HG03439 (cell line): ENCODE data around the gene TMEM158.

Source experiments
- ATAC-seq: cut with Tn5 transposase; IDR thresholded peaks from one replicate; pipeline ENCODE4 v1.9.1; 2021; ENCODE audit warnings: mild to moderate bottlenecking, moderate library complexity; ENCODE audit not compliant: unreplicated experiment

TMEM158 gene

DNA sequence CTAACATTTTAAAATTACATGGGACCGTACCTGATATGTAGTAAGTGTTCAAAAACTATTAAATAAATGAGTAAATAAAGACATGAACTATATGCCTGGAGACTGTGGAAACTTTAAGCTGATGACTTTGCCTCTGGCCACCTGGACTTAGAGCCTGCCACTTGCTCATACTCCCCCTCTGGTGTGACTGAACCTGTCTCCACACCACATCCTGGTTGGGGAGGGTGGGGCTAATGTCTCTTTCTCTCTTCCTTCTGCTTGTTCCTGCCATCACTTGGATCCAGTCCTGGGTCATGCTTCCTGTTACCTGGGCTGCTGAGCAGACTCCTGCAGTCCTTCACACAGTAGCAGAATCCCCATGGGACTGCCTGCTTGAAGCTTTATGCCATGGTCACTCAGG lies 8.2 kb upstream of the TMEM158 start:
- no peak for ATAC-seq

DNA sequence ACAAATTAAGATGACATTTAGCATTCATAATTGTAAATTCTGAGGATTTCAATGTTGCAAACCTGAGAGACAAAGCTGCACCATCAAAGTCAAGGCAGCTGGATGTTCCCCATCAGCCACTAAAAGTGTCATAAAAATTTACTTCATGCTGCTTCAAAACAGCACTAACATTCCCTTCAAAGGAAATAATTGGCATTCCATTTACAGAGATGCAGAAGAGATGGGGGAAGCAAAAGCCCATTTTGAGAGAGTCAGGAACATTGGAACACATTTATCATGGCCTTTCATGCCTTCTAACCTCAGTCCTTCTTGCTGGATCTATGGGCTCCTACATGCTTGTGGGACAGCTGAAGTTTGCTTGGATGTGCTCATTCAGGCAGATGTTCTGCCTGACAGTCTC lies 6.4 kb upstream of the TMEM158 start:
- ATAC-seq, result no peak

DNA sequence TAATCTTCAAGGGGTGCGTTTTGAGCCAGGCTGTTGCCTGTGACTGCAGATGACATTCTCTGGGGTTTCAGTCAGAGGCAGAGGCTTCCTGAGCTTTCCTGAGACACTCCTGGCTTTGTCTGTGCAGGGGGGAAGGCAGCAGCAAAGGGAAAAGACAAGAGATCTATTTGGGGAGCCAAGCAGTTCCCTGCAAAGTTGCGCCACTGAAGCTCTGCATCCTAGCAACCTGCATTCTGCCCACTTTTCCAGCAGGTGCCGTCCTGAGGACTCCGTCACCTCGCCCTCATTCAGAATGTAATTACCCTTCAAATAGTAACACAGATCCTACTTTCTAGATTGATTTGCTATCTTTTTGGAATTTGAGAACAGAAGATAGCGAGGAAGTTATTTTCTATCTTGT lies 1.9 kb upstream of the TMEM158 start:
- ATAC-seq, result no peak

DNA sequence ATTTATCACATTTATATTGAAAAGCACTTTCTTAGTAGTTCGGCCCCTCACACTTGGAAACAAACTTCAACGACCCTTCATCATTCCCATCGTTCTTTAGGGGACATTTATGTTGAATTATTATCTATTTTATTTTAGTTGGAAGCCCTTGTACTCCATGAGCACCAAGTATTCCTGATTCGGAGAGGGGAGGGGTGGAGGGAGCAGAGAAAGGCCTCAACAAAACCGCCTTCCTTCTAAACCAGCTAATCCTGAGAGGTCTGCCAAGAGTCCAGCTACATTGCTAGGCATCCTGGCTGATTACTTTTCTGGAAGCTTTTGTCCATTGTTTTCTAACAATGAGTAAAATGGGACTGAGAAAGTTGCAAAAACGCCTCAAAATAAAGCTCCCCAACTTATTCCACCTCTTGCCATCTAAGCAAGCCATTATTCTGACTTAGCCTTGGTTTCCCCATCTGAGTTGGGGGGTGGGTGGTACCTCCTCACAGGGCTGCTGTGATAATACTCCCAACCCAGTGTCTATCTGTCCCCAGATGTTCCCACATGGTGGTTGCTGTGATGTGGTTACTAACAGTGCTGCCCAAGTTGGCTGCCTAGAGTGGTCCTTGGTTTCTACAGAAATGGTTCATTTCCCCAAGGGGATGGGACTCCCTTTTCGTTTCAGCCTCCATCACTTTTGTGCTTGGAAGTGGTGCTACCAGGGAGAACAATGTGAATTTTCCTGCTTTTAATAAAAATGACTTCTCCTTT lies 1.2 kb upstream of the TMEM158 start:
- no peak for ATAC-seq

DNA sequence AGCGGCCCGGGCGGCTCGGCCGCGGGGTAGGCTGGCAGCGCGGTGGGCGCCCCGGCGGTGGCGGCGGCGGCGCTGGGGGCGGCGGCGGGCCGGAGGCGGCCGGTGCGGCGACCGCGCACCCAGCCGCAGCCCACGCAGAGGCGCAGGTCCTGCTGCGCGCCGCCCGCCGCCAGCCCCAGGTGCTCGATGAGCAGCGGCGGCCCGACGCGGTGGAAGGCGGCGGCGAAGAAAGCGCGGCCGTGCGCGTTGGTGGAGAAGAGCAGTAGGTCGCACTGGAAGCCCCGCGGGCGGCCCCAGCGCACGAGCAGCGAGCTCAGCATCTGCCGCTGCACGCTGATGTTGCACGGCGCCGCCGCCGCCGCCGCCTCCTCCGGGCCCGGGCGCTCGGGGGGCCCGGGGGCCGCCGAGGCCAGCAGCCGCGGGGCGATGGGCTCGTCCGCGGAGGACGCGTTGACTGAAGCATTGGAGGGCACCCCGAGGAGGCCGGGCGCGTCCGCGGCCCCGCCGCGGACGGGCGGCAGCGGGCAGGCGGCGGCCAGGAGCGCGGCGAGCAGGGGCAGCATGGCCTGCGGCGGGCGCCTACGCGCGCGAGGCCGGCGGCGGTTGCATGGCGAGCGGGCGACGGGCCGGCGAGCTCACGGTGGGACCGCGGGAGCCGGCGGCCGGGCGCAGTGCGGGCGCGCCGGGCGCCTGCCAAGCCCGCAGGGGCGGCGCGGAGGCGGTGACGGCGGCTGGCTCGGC lies 452 bp downstream of the TMEM158 start:
- ATAC-seq, result peak; percentile 51

DNA sequence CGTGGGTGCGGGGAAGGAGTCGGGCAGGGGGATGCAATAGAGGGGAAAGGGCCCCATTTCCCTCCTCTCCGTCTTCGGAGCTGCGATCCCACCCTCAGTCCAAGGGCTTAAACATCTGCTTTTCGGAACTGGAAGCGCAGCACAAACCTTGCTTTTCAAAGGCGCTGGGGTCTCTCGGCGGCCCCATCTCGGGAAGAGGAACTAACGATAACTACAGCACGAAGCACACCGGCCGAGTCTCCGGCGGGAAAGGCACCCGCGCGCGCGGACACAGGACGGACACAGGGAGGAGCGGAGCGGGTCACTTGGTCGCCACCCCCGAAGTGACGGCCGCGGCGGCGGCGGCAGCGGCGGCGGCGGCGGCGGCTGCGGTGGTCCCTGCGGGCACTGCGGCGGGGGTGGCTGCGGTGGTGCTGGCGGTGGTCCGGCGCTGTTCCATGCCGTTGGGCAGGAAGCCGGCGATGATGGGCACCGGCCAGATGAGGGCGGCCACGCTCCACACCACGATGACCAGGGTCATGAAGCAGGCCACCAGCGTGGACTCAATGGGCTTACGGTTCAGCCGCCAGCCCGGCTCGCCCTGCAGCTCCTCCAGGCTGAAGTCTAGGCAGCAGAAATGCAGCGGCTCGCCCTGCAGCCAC lies 1.1 kb downstream of the TMEM158 start:
- ATAC-seq, result peak; percentile 18

DNA sequence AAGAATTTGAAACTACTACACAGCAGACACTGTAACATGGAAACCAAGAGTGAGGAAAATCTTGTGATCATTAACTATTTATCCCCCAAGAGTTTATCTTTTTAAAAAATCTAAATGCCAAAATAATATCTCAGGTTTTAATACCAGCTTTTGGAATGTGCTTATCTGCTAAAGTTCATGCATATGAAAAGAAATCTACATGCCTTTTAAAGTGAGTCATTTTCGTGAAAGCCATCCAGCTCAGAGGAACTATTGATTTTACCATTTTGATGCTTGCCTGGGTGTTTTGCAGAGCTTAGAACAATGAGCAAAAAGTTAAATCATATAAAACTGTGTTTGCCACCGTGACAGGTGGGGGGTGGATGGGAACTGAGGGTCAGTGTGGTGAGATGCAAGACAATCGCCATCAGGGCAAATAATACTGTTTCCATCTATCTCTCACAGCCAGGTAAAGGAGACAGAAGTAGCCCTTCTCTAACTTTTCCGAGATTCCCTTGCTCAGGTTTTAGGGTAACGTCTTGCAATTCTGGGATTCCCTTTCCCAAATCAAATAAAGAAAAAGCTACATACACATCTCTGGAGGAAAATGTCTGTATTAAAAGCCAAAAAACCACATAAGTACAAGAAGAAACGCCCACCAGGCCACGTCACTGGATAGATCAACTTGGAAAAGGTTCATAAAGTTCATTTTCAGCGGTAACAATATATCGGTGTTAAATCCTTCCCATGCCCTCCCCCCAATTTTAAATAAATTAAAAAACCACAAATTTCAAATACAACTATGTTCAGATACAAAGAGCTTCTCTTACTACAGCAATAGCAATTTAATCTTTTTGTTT lies 2.0 kb downstream of the TMEM158 start:
- ATAC-seq, result no peak

DNA sequence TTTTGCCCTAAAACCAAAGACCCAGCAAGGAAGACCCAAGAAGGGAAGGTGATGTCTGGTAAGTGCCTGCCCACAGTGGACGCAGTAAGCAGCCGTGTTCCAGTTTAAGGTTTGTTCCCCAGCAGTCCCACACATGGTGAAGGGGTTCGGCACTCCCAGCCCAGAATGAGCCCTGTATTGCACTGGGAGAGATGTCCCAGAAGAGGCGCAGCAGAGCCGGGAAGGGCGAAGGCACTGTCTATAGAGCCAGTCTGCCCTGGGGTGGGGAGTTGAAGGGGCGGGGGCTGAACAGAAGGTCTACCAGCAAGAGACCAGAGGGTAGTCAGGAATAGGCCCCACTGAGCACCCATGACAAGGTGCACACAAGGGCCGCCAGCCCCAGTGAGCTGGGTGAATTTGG lies 6.4 kb downstream of the TMEM158 start:
- no peak for ATAC-seq

DNA sequence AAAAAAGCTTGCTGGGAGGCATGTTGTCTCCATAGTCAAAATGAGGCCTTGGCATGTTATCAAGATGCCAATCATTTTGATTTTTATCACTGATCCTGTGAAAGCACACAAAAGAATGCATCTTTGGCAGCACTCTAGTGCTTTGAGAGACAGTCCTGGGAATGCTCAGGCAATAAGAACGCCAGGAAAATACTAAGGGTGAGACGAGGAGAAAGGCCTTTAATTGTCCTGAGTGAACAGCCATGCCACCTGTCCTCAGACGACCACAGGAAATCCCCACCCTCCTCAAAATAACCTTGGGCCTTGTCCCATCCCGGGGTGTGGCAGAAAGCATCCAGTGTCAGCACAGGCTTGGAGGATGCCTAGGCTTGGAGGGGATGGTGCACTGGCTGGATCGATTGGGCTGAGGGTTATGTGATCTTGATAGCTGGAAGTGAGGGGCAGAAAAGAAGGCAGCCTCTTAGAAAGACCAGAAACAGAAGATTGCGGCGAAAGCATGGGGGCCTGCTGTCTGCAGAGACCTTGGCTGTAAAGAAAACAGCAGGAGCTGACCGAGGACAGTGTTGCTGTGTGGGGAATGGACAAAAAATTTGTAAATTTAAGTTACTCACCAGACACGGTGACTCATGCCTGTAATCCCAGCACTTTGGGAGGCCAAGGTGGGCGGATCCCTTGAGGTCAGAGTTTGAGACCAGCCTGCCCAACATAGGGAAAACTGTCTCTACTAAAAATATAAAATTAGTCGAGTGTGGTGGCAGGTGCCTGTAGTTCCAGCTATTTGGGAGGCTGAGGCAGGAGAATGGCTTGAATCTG lies 7.3 kb downstream of the TMEM158 start:
- ATAC-seq, result no peak

DNA sequence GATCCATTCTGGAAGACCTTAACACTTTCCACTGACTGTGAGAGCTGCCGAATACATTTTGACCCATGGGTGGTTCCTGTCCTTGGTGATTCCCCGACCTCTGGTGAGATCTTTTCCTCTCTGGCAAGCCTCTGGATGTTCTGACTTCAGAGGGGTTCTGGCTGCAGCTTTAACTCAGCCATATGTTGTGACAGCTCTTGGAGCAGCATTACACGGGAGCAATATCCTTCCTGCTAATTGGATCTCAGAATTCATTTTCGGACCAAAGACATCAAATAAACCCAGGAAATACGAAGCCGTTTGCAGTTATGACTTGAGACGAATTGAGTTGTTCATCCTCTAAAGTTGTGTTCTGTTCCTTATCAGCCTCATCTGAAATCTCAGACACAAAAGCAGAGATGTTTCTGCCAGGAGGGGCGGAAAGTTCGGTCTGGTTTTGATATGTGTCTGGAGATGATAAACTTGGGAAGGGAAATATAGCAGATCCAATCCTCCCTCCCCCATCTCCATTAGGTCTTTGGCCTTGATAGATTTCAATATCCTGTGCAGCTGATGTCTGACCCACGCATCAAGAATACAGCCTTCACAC lies 10.0 kb downstream of the TMEM158 start:
- no peak for ATAC-seq

DNA sequence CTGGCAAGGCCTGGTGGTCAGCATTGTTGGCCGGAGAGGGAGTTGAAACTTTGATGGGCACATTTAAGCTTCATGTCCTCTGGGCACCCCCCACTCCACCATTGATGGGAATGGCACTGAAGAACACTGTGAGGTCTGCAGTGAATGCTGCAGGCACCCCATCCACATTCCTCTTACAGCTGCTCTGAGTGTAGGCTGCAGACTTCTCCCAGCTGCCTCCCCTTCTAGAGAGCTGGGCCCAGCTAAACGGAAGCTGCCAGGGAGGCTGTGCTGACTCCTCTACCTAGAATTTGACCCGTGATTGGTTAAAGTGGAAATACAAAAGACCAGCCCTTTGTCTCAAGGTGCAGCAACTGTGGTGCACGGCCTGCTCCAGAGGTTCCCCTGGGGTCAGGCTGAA lies 10.6 kb downstream of the TMEM158 start:
- no peak for ATAC-seq

DNA sequence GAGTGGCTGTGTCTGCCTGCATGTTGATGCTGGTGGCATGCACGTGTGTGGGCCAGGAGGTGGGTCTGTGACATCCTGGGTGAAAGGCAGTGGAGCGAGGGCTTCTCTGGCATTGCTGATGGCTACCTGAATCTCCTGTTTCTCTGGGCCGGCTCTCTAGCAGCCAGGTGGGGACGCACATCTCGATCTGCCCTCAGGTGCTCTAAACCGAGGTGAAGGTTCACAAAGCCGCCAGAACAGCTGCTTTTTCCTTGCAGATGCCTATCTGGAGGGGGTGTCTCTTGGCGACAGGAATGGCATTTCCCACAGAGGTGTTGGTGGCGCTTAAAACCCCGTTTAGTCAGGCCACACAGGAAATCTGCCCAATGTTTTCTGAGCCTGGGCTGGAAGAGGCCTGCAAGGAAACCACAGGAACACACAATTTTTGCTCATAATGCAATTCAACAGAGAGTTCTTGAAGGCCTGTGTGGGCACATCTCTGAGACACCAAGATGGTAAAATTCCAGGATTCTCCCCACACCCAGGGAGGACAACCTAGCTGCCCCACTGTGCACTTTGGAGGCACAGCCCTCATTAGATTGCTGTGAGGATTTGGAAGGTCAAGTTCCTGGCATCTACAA lies 11.9 kb downstream of the TMEM158 start:
- ATAC-seq, result no peak

DNA sequence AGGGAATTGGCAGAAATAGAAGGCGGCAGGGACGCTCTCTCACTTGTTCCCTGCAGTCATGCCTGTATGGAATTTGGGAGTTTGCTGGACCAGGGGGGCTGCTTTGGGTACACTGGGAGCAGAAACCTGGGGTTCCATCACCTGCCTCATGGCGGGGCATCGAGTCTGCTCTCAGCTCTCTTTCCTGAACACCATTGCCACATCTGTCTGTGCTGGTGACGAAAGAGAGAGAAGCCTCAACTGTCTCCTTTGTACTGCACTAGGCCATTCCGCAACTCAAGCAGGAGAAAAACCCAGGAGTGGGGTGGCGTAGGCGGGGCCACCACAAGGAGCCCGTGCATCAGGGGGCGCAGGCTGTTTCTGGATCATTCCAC lies 14.0 kb downstream of the TMEM158 start:
- ATAC-seq, result no peak

DNA sequence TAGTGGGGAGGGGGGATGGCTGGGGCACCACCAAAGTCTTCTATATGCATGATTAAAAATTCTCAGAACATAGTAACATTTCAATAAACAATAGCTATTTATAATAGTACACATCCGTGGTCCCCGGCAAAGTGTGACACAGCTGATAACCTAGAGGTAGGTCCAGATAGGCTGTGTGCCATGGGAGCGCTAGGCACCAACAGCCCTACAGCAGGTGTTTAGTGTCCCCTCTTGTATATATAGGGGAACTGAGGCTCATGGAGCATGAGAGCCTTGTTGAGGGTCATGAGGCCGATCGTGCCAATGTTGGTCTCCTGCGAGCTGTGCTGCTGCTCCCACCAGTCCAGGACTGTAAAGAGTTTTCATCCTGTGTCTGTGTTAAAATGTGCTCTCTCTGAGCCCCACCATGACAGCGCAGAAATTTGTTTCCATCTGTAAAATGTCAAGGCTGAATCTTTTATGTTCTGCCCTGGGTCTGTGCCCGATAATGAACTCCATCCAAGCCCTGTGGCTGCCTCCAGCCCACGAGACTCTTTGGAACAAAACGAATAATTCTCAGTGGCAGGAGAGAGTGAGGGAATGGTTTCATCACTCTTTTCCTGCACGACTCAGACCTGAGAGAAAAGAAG lies 14.5 kb downstream of the TMEM158 start:
- ATAC-seq, result no peak

DNA sequence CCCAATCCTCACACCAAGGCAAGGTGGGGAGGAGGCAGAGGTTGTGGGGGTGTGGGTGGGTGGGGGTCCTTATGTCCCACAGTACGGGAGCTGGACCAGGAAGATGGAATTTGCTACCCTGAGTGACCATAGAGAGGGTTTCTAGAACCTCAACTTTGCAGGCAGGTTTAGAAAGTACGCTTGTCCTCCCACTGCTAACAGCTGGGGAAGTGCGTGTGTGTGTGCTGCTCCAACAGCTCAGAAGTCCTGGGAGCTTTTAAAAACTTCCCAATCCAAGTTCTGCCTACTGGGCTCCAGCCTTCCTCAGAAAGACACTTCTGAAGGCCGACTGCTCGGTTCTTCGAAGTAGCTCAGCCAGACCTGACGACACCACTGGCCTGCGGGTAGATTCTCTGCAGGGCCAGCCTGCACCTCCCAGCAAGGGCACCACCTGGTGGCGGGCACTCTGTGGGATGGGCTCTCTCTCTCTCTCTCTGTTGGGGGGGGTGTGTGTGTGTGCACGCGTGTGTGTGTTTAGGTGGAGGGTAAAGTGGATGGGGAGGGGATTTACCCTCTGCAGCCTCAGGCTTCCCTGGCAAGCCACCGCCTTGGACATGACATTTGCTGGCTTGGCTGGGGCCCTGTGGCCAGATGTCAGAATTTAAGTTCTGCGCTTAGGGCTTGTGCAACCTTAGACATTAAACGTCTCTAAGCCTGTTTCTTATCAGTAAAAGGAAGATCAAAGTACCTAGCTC lies 15.6 kb downstream of the TMEM158 start:
- no peak for ATAC-seq

DNA sequence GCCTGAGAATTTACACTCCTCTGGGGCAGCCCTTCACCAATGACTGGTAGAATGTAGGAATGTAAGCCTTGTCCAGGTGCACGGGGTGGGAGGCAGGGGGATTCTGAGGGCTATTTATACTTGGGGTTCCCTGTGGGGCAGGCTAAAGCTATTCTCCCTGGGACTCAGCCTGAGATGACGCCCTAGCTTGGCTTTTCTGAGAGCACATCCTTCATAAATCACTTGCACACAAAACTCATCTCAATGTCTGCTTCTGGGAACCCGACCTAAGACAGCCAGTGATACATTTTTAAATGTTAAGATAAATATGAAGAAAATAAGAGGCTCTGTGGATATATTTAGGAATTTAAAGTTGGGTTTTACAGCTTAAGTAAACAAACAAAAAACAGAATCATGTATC lies 16.6 kb downstream of the TMEM158 start:
- ATAC-seq, result no peak

DNA sequence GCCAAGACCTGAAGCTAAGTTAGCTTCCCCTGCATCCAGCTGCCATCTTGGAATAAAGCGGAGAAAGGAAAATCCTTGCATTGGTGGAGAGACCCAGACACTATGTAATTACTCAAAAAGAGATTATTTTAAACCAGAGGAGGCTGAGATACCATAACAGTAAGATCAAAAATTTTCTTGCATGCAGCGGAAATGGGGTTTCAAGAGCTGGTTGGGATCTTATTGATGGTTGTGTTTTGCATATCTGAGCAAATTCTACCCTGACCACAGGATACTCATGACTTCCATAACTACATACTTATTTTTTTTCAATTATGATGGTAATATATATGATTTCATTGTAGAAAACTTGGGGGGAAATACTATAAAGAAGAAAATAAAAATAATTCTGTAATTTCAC lies 17.5 kb downstream of the TMEM158 start:
- no peak for ATAC-seq

DNA sequence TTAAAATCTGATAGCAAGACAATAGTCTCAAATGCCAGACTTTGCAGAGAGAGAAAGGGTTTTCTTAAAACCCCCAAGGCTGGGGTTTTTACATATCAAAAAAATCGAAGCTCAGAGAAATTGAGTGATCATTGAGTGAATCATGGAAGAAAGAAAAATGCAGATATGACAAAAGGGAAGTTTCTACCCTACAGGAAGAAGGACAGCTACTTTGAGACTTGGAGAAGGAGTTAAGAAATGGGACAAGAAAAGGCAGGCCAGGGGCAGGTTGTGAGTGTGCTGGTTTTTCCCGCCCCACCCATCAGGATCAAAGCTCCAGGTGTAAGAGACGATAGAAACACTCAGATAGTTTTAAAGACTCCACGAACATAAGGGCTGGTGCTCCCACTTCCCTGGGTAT lies 18.6 kb downstream of the TMEM158 start:
- no peak for ATAC-seq
